ENCODE results near the gene PNLDC1. TPM values are rescaled to one million over a fixed set of nuclear protein-coding genes. Genes with fewer than 3 reads are reported as not detected.
"Not testable (repeated sequence)": the region's sequence is repeated elsewhere in the genome, so short reads cannot be mapped to it uniquely, and the experiment has no call there.

PNLDC1 gene
- total and polyA plus RNA-seq, 4 donors = 0.10 to 0.78 (median 0.43) TPM

DNA sequence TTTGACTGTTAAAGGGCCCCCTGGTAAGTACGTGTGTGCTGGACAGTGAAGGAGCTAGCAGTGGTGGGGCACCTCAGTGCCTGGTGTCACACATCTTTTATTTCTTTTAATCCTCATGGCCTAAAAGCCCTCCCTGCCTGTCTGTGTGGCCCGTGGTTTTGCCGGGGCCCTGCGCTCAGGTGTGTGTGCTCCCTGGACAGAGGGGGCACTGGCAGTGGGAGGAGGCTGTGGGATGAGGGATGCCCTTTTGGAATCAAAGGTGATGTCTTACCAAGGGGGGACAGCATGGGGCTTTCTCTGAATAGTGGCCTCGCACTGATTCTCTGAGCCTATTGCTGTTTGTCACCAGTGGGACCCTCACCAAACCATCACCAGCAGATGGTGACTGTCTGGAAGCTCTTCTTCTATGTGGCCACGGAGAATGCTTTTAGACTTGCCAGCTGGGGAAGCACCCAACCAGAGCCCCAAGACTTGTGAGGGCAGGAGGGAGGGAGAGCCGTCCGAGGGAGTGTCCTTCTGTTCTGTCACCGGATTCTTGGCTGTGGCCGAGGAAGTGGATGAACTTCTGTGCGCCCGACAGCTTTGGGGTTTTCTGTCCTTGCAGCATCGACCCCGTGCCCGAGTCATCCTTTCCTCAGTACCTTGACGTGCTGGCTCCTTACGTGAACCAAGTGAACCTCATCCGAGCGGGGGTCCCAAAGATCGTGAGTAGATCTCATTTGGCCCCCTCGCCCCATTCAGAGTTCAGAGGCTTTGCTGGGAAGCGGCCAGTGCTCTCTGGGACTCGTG, 18.1 kb downstream of the PNLDC1 start:
- H3K27ac ChIP-seq (ENCODE audit: low read depth, low read length) = no peak overlapping the region
- H3K4me3 ChIP-seq (ENCODE audit: low read depth, low read length) = no peak overlapping the region
- 89% methylated on average over 16 of the region's 23 CpGs for WGBS (ENCODE audit: insufficient coverage)
- H3K36me3 ChIP-seq (ENCODE audit: control insufficient read depth, insufficient read depth, low read length) = peaks cover 2% of the 10 kb centered on the region
- H3K9me3 ChIP-seq (ENCODE audit: control insufficient read depth, insufficient read depth, low read length) = no peaks in the 10 kb centered on the region
- peaks cover 2% of the 10 kb centered on the region for H3K27me3 ChIP-seq (ENCODE audit: control insufficient read depth, insufficient read depth, low read length)
- DNase-seq (ENCODE audit: low read depth in 4 of 6, low spot score in 6 of 6) = no peak
- H3K4me1 ChIP-seq (ENCODE audit: control insufficient read depth, insufficient read depth, low read length) = no peaks in the 10 kb centered on the region

DNA sequence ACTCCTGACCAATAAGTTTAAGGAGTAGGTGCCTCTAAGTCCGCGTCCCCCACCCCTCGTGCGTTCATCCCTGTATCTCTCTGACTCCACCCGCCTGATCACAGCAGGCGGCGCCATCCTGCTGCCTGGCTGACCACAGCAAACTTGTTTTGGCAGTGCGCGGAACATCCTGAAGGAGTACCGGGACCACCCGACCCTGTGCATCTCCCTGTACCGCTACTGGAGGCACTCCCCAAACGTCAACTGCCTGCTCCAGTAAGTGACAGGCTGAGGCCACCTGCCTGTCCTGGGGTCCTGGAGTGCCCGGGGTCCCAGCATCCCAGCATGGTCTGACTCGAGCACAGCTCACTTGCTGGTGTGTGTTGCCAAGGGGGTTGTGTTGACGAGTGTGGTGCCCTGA, 19.0 kb downstream of the PNLDC1 start:
- H3K4me3 ChIP-seq (ENCODE audit: low read depth, low read length) = no peak overlapping the region
- DNase-seq (ENCODE audit: low read depth in 4 of 6, low spot score in 6 of 6) = no peak
- H3K36me3 ChIP-seq (ENCODE audit: control insufficient read depth, insufficient read depth, low read length) = peaks cover 2% of the 10 kb centered on the region
- H3K4me1 ChIP-seq (ENCODE audit: control insufficient read depth, insufficient read depth, low read length) = no peaks in the 10 kb centered on the region
- no peaks in the 10 kb centered on the region for H3K9me3 ChIP-seq (ENCODE audit: control insufficient read depth, insufficient read depth, low read length)
- H3K27ac ChIP-seq (ENCODE audit: low read depth, low read length) = no peak overlapping the region
- H3K27me3 ChIP-seq (ENCODE audit: control insufficient read depth, insufficient read depth, low read length) = peaks cover 2% of the 10 kb centered on the region
- WGBS (ENCODE audit: insufficient coverage) = 81% methylated on average over 16 of the region's 16 CpGs

DNA sequence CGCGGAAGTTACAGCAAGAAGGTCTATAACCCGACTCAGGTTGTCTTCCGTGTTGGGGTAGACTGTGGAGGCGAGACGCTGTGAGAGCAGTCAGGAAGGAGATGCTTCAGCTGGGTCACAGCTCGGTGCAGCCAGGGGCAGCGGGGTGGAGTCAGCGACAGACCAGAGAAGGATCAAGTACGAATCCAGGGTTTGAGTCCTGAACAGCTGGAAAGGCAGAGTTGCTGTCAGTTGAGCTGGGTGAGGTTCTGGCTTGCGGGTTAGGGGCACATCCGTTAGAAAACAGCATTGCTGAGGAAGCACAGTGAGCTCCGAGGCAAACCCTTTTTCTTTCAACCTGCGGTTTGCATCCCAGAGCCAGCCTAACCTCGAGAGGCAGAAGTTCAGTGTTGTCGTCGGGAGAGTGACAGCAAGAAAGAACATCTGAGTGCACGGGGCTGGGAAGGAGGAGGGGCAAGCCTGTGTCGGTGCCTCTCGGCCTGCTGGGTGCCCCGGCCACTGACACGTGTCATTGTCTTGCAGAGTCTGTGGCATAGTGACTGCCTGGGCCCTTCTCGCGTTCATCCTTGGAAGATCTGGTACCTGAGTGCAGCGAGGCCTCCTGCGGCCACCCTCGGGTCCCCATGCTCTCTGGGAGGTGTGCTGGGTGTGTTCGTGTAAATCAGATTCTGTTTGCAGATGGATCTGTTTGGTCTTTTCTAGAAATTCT, 20.0 kb downstream of the PNLDC1 start:
- no peak for DNase-seq (ENCODE audit: low read depth in 4 of 6, low spot score in 6 of 6)
- H3K36me3 ChIP-seq (ENCODE audit: control insufficient read depth, insufficient read depth, low read length) = peaks cover 2% of the 10 kb centered on the region
- WGBS (ENCODE audit: insufficient coverage) = 47% methylated on average over 27 of the region's 28 CpGs
- H3K27me3 ChIP-seq (ENCODE audit: control insufficient read depth, insufficient read depth, low read length) = peaks cover 2% of the 10 kb centered on the region
- H3K9me3 ChIP-seq (ENCODE audit: control insufficient read depth, insufficient read depth, low read length) = no peaks in the 10 kb centered on the region
- H3K27ac ChIP-seq (ENCODE audit: low read depth, low read length) = no peak overlapping the region
- no peak overlapping the region for H3K4me3 ChIP-seq (ENCODE audit: low read depth, low read length)
- no peaks in the 10 kb centered on the region for H3K4me1 ChIP-seq (ENCODE audit: control insufficient read depth, insufficient read depth, low read length)

DNA sequence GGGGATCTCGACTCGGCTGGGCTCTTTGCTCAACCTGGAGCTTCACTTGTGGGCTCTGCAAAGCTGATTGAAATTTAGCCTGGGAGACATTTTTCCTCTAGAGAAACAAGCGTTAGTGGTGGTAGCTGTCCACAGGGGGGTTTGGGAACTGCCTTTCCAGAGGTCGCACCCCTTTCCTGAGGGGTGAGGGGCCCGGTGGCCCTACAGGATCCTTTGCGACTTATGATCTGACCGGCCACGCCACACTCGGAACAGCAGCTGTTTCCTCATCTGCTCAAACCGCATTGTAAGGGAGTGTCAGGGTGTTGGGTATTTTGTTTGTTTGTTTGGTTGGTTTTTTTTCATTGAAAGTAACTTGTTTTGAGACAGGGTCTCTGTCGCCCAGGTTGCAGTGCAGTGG, 21.0 kb downstream of the PNLDC1 start:
- no peak overlapping the region for H3K27ac ChIP-seq (ENCODE audit: low read depth, low read length)
- H3K36me3 ChIP-seq (ENCODE audit: control insufficient read depth, insufficient read depth, low read length) = peaks cover 2% of the 10 kb centered on the region
- no peak for DNase-seq (ENCODE audit: low read depth in 4 of 6, low spot score in 6 of 6)
- peaks cover 2% of the 10 kb centered on the region for H3K27me3 ChIP-seq (ENCODE audit: control insufficient read depth, insufficient read depth, low read length)
- H3K9me3 ChIP-seq (ENCODE audit: control insufficient read depth, insufficient read depth, low read length) = no peaks in the 10 kb centered on the region
- WGBS (ENCODE audit: insufficient coverage) = 95% methylated on average over 9 of the region's 11 CpGs
- no peak overlapping the region for H3K4me3 ChIP-seq (ENCODE audit: low read depth, low read length)
- no peaks in the 10 kb centered on the region for H3K4me1 ChIP-seq (ENCODE audit: control insufficient read depth, insufficient read depth, low read length)

DNA sequence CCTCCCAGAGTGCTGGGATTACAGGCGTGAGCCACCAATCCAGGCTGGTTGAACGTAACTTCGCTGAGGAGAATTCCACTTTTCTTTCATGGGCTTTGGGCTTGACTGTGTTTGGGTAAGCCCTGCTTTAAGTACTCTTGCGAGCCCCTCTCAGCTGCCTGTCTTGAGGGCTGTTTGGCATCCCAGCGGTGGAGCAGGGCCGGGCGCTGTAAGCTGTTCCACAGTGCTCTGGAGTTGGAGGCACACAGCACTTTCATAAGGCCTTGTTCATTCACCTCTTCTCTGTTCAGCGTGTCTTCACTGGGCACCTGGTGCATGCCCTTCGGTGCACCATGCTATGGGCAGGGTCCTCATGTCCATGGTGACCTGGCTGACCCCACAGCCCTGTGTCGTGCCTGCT, 21.6 kb downstream of the PNLDC1 start:
- Histone ChIP-seq H3K27ac (ENCODE audit: low read depth, low read length) (no peak overlapping the region), H3K9me3 (ENCODE audit: control insufficient read depth, insufficient read depth, low read length) (no peaks in the 10 kb centered on the region), H3K36me3 (ENCODE audit: control insufficient read depth, insufficient read depth, low read length) (peaks cover 2% of the 10 kb centered on the region), H3K27me3 (ENCODE audit: control insufficient read depth, insufficient read depth, low read length) (peaks cover 2% of the 10 kb centered on the region), H3K4me1 (ENCODE audit: control insufficient read depth, insufficient read depth, low read length) (no peaks in the 10 kb centered on the region), H3K4me3 (ENCODE audit: low read depth, low read length) (no peak overlapping the region)
- WGBS (ENCODE audit: insufficient coverage) = 92% methylated on average over 10 of the region's 10 CpGs
- DNase-seq (ENCODE audit: low read depth in 4 of 6, low spot score in 6 of 6) = no peak

DNA sequence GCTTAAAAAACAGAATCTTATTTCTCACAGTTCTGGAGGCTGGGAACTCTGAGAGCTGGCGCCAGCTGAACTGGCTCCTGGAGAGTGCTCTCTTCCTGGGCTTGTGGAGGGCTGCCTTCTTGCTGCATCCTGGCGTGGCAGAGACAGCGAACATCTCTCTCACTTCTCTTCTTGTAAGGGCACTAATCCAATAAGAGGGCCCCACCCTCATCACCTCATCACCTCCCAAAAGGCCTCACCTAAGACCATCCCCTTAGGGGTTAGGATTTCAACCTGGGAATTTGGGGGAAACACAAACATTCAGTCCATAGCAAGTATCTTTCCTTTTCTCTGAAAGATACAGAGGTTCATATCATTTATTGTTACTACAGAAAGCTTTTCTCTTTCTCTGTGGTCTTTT, 23.9 kb downstream of the PNLDC1 start:
- no peaks in the 10 kb centered on the region for H3K9me3 ChIP-seq (ENCODE audit: control insufficient read depth, insufficient read depth, low read length)
- H3K27me3 ChIP-seq (ENCODE audit: control insufficient read depth, insufficient read depth, low read length) = peaks cover 2% of the 10 kb centered on the region
- no peak overlapping the region for H3K27ac ChIP-seq (ENCODE audit: low read depth, low read length)
- peaks cover 2% of the 10 kb centered on the region for H3K36me3 ChIP-seq (ENCODE audit: control insufficient read depth, insufficient read depth, low read length)
- 100% methylated on average over 2 of the region's 3 CpGs for WGBS (ENCODE audit: insufficient coverage)
- DNase-seq (ENCODE audit: low read depth in 4 of 6, low spot score in 6 of 6) = no peak
- peaks cover 2% of the 10 kb centered on the region for H3K4me1 ChIP-seq (ENCODE audit: control insufficient read depth, insufficient read depth, low read length)
- no peak overlapping the region for H3K4me3 ChIP-seq (ENCODE audit: low read depth, low read length)

DNA sequence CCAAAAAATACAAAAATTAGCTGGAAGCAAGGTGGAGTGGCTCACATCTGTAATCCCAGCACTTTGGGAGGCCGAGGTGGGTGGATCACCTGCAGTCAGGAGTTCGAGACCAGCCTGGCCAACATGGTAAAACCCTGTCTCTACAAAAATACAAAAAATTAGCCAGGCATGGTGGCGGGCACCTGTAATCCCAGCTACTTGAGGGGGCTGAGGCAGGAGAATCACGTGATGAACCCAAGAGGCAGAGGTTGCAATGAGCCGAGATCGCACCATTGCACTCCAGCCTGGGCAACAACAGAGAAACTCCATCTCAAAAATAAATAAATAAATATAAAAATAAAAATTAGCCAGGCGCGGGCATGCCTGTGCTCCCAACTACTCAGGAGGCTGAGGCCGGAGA, 24.6 kb downstream of the PNLDC1 start:
- not testable (repeated sequence) for DNase-seq (ENCODE audit: low read depth in 4 of 6, low spot score in 6 of 6); H3K27me3 ChIP-seq (ENCODE audit: control insufficient read depth, insufficient read depth, low read length); H3K4me3 ChIP-seq (ENCODE audit: low read depth, low read length); H3K9me3 ChIP-seq (ENCODE audit: control insufficient read depth, insufficient read depth, low read length); H3K27ac ChIP-seq (ENCODE audit: low read depth, low read length); H3K4me1 ChIP-seq (ENCODE audit: control insufficient read depth, insufficient read depth, low read length); H3K36me3 ChIP-seq (ENCODE audit: control insufficient read depth, insufficient read depth, low read length)
- 93% methylated on average over 6 of the region's 9 CpGs for WGBS (ENCODE audit: insufficient coverage)

DNA sequence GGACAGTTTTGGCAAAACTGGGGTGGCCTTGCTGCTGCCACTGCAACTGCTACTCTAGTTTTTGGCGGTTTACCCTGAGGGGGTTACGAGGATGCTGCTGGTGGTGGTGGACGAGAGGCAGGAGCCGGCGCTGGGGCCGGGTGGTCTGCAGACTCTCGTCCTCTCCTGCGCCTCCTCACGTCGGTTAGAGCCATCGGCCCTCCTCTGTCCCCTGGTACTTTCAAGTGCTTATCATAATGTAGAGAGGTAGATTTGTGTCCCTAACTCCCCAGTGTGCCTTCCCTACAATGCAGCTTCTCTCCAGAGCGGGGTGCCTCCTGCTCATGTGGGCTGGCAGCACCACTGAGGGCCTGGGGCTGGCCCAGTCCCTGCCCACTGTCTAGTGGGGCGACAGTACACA, 25.9 kb downstream of the PNLDC1 start:
- no peak overlapping the region for H3K27ac ChIP-seq (ENCODE audit: low read depth, low read length)
- DNase-seq (ENCODE audit: low read depth in 4 of 6, low spot score in 6 of 6) = no peak
- H3K9me3 ChIP-seq (ENCODE audit: control insufficient read depth, insufficient read depth, low read length) = no peaks in the 10 kb centered on the region
- no peaks in the 10 kb centered on the region for H3K36me3 ChIP-seq (ENCODE audit: control insufficient read depth, insufficient read depth, low read length)
- no peaks in the 10 kb centered on the region for H3K27me3 ChIP-seq (ENCODE audit: control insufficient read depth, insufficient read depth, low read length)
- peaks cover 2% of the 10 kb centered on the region for H3K4me1 ChIP-seq (ENCODE audit: control insufficient read depth, insufficient read depth, low read length)
- H3K4me3 ChIP-seq (ENCODE audit: low read depth, low read length) = no peak overlapping the region
- 91% methylated on average over 4 of the region's 13 CpGs for WGBS (ENCODE audit: insufficient coverage)

DNA sequence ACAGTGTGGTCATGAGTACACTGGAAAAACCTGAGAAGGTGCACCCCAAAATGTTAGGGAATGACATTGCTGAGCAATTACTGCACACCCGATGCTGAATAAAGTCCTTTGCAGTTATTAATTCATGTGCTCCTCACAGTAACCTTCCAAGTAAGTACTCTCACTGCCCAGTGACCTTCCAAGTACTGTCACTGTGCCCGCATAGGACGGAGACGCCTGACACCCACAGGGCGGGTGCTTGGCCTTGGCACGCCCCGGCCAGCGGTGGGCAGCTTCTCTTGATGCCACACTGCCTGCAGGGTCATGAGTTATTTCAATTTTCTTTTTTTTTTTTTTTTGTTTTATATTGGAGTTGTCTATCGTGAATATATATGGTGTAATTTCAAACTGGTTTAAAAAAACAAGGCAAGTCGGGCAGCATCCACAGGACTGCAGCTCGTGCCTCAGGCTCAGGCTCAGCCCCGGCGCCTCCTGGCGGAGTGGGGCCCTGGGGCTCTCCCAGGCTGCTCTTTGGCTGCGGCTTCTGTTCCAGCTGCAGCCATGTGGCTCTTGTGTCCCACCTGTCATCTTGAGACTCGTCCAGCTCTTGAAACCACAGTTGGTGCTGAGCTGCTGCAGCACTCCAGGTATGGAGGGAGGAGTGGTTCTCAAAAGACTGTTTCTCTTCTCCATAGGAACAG, 27.0 kb downstream of the PNLDC1 start:
- Histone ChIP-seq H3K4me1 (ENCODE audit: control insufficient read depth, insufficient read depth, low read length) (peaks cover 7% of the 10 kb centered on the region), H3K9me3 (ENCODE audit: control insufficient read depth, insufficient read depth, low read length) (no peaks in the 10 kb centered on the region), H3K36me3 (ENCODE audit: control insufficient read depth, insufficient read depth, low read length) (no peaks in the 10 kb centered on the region), H3K4me3 (ENCODE audit: low read depth, low read length) (no peak overlapping the region), H3K27me3 (ENCODE audit: control insufficient read depth, insufficient read depth, low read length) (no peaks in the 10 kb centered on the region), H3K27ac (ENCODE audit: low read depth, low read length) (no peak overlapping the region)
- WGBS (ENCODE audit: insufficient coverage) = 85% methylated on average over 15 of the region's 16 CpGs
- DNase-seq (ENCODE audit: low read depth in 4 of 6, low spot score in 6 of 6) = no peak

Data from spinal cord (tissue), 10 donors.